ENCODE measurements around the gene NOTCH4.

Gene NOTCH4

DNA sequence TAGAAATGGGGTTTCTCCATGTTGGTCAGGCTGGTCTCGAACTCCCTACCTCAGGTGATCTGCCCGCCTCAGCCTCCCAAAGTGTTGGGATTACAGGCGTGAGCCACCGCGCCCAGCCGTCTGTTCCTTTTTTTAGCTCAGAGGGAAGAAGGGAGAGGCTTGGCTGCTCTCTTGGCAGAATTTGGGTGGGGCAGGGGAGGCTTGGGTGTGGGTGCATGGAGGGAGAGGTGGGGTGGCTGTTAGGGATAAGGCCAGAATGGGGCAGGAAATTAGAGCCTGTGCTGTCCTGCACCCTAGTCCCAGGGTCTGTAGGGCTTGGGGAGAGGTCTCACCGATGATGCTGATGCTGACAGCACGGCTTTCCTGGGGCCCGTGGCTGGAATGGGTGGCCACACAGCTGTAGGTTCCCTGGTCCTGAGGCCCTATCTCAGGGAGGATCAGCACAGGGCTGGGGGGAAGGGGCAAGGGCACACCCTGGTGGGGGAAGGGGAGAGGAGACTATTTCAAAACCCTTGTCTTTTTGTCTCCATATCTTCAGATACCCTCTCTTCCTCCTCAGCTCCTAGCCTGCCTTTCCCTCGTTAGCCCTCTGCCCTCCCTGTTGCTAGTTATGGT lies 41.8 kb downstream of the NOTCH4 start:
- POLR2A ChIA-PET = interaction anchor here (0.8 to 3.0 kb wide), 3 partner anchors 13 to 52 kb away, joined by 5 to 19 read pairs (median 8); partner anchors contain the start of gene FKBPL
- H3K27ac ChIP-seq (ENCODE audit: extremely low read depth, low read depth, low read length) = no peak overlapping the region
- CTCF ChIA-PET = interaction anchor here (0.8 to 2.1 kb wide), 2 partner anchors 9 to 13 kb away, joined by 3 to 9 read pairs; no protein-coding TSS in a partner anchor

DNA sequence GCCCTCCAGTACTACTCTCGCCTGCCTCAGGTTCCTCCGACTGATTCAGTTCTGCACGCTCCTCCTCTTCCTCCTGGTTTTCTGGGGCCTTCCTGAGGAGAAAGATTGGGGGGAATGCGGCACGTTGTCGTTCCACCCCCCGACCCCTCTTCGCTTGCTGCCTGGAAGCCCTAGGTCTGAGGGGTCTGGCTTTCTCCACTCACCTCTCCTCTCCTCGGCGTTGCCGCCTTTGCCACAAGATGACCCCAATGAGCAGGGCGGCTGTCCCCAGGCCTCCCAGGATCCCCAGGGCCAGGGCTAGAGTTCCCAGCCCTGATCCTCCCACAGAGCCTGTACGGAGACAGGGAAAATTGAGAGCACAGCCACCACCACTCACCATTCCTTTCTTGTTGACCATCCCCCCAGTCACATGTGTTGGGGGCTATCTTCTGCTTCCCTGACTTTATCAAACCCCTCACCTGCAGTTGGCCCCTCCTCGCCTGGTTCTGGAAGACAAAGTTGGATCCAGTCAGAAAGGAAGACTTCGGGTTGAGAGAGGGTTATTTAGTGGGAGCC lies 42.6 kb downstream of the NOTCH4 start:
- POLR2A ChIA-PET = interaction anchor here (3.0 kb wide), 1 partner anchor 14 kb away, joined by 19 read pairs; no protein-coding TSS in a partner anchor
- peaks cover 0 to 50% of the 10 kb centered on the region in 2 experiments; a peak in 2 of 3 replicates for H3K36me3 ChIP-seq (ENCODE audit: control insufficient read depth in 2 of 2, insufficient read depth in 1 of 2, low read length in 2 of 2)
- no peaks in the 10 kb centered on the region for H3K9me3 ChIP-seq (ENCODE audit: control insufficient read depth, insufficient read depth, low read depth, low read length)
- CTCF ChIA-PET = interaction anchor here (0.9 kb wide), 1 partner anchor 12 kb away, joined by 3 read pairs; no protein-coding TSS in a partner anchor
- no peak overlapping the region for H3K4me3 ChIP-seq (ENCODE audit: low read depth, low read length)
- H3K4me1 ChIP-seq (ENCODE audit: control insufficient read depth, insufficient read depth, low read length) = peaks cover 13% of the 10 kb centered on the region
- TF ChIP-seq ZNF10 (tag by site-specific recombination; IDR thresholded peaks at IDR 0.05) = no peak
- TF ChIP-seq EGR2 (tag by site-specific recombination; IDR thresholded peaks at IDR 0.05; ENCODE audit: low read depth) = no peak
- TF ChIP-seq, protein P1, sequence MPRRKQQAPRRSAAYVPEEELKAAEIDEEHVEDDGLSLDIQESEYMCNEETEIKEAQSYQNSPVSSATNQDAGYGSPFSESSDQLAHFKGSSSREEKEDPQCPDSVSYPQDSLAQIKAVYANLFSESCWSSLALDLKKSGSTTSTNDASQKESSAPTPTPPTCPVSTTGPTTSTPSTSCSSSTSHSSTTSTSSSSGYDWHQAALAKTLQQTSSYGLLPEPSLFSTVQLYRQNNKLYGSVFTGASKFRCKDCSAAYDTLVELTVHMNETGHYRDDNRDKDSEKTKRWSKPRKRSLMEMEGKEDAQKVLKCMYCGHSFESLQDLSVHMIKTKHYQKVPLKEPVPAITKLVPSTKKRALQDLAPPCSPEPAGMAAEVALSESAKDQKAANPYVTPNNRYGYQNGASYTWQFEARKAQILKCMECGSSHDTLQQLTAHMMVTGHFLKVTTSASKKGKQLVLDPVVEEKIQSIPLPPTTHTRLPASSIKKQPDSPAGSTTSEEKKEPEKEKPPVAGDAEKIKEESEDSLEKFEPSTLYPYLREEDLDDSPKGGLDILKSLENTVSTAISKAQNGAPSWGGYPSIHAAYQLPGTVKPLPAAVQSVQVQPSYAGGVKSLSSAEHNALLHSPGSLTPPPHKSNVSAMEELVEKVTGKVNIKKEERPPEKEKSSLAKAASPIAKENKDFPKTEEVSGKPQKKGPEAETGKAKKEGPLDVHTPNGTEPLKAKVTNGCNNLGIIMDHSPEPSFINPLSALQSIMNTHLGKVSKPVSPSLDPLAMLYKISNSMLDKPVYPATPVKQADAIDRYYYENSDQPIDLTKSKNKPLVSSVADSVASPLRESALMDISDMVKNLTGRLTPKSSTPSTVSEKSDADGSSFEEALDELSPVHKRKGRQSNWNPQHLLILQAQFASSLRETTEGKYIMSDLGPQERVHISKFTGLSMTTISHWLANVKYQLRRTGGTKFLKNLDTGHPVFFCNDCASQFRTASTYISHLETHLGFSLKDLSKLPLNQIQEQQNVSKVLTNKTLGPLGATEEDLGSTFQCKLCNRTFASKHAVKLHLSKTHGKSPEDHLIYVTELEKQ (tag by site-specific recombination; IDR thresholded peaks at IDR 0.05; ENCODE audit: borderline replicate concordance) = no peak
- no peak for TF ChIP-seq ZNF2 (tag by site-specific recombination; IDR thresholded peaks at IDR 0.05)
- no peak overlapping the region for H3K27ac ChIP-seq (ENCODE audit: extremely low read depth, low read depth, low read length)

More for the DNA sequence above, 41.8 kb downstream of the NOTCH4 start:
- Histone ChIP-seq H3K4me1 (ENCODE audit: control insufficient read depth, insufficient read depth, low read length) (peaks cover 7% of the 10 kb centered on the region), H3K9me3 (ENCODE audit: control insufficient read depth, insufficient read depth, low read depth, low read length) (no peaks in the 10 kb centered on the region), H3K4me3 (ENCODE audit: low read depth, low read length) (no peak overlapping the region), H3K36me3 (ENCODE audit: control insufficient read depth in 2 of 2, insufficient read depth in 1 of 2, low read length in 2 of 2) (peaks cover 0 to 58% of the 10 kb centered on the region in 2 experiments; a peak in 2 of 3 replicates)
- TF ChIP-seq ZNF707 (tag by site-specific recombination; IDR thresholded peaks at IDR 0.05) = no peak
- no peak for TF ChIP-seq SALL2 (tag by site-specific recombination; IDR thresholded peaks at IDR 0.05; ENCODE audit: borderline replicate concordance)
- TF ChIP-seq KLF1 (tag by site-specific recombination; IDR thresholded peaks at IDR 0.05) = peak; percentile 96
- TF ChIP-seq, protein P2, sequence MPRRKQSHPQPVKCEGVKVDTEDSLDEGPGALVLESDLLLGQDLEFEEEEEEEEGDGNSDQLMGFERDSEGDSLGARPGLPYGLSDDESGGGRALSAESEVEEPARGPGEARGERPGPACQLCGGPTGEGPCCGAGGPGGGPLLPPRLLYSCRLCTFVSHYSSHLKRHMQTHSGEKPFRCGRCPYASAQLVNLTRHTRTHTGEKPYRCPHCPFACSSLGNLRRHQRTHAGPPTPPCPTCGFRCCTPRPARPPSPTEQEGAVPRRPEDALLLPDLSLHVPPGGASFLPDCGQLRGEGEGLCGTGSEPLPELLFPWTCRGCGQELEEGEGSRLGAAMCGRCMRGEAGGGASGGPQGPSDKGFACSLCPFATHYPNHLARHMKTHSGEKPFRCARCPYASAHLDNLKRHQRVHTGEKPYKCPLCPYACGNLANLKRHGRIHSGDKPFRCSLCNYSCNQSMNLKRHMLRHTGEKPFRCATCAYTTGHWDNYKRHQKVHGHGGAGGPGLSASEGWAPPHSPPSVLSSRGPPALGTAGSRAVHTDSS (tag by site-specific recombination; IDR thresholded peaks at IDR 0.05) = no peak
- TF ChIP-seq, protein P3, sequence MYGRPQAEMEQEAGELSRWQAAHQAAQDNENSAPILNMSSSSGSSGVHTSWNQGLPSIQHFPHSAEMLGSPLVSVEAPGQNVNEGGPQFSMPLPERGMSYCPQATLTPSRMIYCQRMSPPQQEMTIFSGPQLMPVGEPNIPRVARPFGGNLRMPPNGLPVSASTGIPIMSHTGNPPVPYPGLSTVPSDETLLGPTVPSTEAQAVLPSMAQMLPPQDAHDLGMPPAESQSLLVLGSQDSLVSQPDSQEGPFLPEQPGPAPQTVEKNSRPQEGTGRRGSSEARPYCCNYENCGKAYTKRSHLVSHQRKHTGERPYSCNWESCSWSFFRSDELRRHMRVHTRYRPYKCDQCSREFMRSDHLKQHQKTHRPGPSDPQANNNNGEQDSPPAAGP (tag by site-specific recombination; IDR thresholded peaks at IDR 0.05) = 0 out of 2 replicates have a peak, but pooled peaks have one; percentile 37
- peak; percentile 30; the same call in 1 of the 2 replicates for TF ChIP-seq ZNF600 (tag by site-specific recombination; IDR thresholded peaks at IDR 0.05)
- TF ChIP-seq, protein P4, sequence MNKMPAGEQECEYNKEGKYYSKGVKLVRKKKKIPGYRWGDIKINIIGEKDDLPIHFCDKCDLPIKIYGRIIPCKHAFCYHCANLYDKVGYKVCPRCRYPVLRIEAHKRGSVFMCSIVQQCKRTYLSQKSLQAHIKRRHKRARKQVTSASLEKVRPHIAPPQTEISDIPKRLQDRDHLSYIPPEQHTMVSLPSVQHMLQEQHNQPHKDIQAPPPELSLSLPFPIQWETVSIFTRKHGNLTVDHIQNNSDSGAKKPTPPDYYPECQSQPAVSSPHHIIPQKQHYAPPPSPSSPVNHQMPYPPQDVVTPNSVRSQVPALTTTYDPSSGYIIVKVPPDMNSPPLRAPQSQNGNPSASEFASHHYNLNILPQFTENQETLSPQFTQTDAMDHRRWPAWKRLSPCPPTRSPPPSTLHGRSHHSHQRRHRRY (tag by site-specific recombination; IDR thresholded peaks at IDR 0.05) = no peak
- no peak for TF ChIP-seq ZNF169 (tag by site-specific recombination; IDR thresholded peaks at IDR 0.05)
- no peak for TF ChIP-seq ZNF48 (tag by site-specific recombination; IDR thresholded peaks at IDR 0.05)
- TF ChIP-seq ZNF274 (IDR thresholded peaks at IDR 0.05; ENCODE audit: low read length) = no peak
- TF ChIP-seq ZNF274 (tag by site-specific recombination; IDR thresholded peaks at IDR 0.05; ENCODE audit: borderline replicate concordance) = no peak
- no peak for TF ChIP-seq GFI1B (tag by site-specific recombination; IDR thresholded peaks at IDR 0.05)

Data from HEK293 (cell line).